GM18519 (cell line): ENCODE results near the gene MINAR2.

Experiments used
- ATAC-seq: cut with Tn5 transposase; IDR thresholded peaks from one replicate; pipeline ENCODE4 v1.9.1; 2021; ENCODE audit warnings: mild to moderate bottlenecking, moderate library complexity; ENCODE audit not compliant: unreplicated experiment, low FRiP score

Gene MINAR2, protein sequence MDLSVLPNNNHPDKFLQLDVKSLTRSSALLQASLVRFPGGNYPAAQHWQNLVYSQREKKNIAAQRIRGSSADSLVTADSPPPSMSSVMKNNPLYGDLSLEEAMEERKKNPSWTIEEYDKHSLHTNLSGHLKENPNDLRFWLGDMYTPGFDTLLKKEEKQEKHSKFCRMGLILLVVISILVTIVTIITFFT

DNA sequence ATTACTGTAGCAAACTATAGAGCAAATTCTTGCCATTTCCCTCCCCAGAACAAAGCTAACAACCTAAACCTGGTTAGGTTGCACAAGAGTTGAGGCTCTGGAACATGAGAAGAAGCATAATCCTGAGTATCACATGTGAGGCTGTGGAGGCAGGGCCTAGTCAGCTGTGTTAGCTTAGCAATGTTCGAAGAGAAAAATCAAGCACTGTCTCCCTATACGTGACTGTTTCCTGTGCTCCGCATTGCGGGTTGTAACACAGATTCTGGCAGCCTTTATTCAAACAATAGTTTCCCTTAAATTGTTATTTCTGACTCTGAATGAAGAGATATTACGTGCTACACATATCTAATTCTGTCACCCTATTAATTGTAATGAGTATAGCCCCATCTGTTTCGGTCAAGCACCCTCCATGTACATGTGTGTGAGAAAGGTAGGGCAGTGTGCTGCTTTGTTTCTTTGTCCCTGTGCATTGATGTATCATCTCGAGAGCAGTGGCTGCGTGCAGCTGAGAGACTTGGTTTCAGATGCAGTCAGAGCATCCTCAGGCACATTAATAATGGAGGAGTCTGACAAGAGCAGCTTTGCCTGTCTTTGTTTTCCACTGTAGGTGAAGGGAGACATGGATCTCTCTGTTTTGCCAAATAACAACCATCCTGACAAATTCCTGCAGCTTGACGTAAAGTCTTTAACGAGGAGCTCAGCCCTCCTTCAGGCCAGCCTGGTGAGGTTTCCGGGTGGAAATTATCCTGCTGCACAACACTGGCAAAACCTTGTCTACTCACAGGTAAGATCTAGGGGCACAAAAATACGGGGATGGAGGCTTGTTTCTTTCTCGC lies at the start of gene MINAR2:
Gene MINAR2, plus strand, starts transcription at position 523 of the 836 bp plus-strand sequence. Its CDS starts 97 bp downstream, at position 620.
- ATAC-seq: no peak

DNA sequence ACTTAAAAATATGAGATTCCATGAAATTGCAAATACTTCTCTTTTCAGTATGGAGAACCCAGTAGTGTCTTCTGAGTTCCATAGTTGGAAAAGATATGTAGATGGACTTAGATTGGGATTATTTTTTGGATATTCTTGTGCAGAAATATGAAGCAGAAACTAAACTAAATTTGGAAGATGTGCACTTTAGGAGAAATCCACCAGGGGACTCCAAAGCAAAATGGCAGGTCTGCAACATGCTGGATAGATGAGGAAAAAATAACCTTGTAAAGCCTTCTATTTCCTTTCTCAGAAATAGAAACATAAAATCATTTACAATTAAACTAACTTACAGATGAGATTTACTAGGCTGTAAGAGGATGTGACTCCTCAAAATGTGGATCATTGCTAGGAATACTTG lies 49.2 kb upstream of the MINAR2 start:
- ATAC-seq: no peak

DNA sequence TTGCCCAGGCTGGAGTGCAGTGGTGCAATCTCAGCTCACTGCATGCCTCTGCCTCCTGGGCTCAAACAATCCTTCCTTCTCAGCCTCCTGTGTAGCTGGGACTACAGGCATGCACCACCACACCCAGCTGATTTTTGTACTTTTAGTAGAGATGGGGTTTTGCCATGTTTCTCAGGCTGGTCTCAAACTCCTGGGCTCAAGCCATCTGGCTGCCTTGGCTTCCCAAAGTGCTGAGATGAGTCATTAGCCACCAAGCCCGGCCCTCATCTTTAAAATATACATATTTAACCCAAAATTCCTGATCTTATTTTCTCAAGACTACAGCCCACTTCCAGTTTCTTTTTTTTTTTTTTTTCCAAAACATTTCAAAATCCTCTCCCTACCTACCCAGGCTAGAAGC lies 31.7 kb upstream of the MINAR2 start:
- ATAC-seq: no peak

DNA sequence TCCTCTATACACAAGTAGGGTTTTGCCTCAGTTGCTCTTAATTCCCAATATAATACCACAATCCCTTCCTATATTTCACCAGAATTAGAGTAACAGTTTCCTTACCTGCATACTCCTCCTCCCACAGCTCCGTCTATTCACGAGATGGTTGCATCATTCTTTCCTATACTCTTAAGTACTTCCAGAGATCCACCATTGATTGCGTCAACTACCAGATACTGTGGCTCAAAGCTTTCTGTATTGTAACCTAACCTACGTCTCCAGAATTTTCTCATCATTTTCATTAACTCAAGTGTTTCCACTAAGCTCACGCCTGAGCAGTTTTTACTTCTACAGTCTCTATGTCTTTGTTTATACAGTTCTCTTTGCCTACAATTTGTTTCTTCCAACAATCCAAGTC lies 31.2 kb upstream of the MINAR2 start:
- no peak for ATAC-seq

DNA sequence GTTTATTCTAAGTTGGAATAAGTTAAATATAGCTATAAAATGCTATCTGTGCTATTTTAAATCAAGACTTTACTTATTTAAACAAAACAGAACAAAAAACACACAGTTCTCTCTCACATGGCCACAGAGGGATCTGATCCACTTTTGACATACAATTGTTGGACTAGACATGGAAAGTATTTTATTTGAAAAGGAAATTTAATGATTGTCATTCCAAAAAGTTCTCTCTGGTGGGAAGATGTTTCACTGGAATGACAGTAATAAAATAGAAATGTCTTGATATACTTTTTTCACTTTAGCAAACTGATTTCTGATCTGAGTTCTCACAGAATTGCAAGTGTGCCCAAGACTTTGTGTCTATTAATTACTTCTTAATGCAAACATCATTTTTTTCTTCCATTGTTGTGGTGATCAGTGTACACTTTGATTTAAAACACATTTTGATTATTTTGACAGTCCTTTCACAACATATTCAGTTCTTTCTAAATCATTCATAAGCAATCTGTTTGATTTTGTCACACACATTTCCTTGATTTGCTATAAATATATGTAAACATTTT lies 30.1 kb upstream of the MINAR2 start:
- no peak for ATAC-seq

DNA sequence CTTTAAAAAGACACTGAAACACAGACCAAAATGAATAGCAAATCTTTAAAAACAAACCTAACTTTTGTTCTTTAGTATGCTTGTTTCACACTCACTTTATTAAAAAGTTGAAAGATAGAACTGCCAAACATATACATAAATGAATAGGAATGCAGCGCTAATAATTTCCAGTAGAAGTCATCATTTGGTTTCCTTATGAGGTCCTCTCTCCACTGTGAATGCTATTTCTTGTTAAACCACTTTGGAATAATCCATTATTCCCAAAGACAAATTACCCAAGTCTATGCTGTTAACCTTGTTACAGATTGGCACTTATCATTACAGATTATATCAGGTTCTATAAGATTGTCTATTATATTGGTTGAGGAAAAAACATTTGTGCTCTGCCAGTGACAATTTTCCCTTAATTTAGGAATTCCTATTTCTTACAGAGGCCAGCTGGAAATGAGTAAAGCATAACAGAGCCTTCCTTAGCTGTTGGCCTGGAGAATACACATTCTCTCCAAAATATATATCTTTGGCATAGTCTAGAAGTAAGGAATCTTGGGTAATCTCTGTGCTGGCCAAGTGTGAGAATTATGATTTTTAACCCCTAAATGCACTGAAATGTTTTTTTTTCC lies 29.3 kb upstream of the MINAR2 start:
- no peak for ATAC-seq

DNA sequence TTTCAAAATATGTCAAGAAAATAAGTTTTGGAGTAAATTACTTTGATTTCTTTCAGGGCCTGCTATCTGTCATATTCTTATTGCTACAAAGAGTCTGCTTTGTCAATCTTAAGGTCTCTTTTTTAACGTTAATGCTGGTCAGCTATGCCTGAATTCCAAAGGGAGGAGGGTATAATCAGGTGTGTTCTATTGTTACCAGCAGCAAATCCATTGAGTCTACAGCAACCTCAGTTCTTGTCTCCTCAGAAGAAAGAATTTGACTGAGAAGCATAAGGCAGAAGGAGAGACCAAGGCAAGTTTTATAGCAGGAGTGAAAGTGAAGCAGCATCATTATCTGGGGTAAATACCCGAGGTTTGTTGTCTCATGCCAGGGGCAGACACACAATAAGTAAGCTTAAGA lies 23.7 kb upstream of the MINAR2 start:
- ATAC-seq: no peak

DNA sequence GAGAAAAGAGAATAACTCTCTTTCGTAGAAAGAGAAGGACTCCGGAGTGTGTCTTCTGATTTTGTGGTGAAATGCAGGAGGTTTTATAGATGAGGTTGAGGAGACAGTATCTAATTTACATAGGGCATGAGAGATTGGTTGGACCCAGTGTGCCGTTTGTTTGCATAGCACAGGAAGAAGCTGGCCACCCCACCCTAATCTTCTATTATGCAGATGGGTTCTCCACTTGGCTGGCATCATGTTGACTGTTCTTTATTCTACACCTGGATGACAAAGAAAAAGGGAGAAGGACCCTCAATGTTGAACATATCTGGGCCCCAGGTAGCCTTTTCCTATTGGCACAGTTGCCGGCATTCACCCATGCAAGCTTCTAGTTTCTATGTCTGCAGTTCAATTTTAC lies 23.2 kb upstream of the MINAR2 start:
- no peak for ATAC-seq

DNA sequence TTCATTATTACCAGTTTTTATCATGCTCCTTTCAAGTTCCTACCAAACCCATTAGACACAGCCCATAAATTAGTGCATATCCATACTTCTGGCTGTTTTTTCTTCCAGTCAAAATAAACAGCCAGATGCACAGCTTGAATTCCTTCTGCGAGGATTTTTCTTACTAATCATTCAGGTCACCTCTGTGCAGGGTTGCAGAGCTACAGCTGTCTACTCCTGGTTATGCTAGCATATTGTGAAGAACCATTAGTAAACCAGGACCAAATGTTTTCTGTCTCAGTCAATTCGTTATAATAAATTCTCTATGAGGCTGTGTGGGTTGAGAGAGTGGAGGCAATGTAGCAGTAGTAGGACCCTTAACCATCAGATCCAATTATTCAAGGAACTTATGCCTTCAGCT lies 8.1 kb upstream of the MINAR2 start:
- ATAC-seq: no peak

DNA sequence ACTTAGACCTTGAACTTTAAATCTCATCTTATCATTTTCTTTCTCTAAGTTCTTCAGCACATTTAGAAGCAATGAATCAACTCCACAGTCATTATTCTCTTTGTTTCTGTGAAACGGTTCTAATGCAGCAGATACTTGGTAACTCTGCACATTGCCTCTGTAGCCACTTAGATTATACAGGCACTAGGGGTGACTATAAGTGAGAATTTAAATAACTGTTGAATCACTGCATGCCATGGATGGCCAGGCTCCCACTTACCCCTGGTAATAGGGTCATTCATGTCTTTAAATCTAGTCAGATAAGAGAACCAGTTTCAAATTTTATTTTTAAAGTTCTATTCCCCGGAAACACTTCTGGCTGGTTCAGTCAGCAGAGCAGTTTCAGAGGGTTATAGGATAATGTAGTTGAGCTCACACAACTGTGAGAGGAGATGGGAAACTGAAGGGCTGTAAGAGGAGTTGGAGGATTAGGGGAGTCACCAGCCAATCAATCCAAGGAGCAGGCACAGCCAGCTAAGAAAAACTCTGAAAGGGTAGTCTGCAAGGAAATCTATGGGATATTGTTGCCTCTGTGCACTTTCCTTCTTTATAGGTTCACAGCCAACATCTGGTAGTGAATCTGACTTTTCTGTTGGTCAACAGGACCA lies 4.2 kb upstream of the MINAR2 start:
- ATAC-seq: no peak

DNA sequence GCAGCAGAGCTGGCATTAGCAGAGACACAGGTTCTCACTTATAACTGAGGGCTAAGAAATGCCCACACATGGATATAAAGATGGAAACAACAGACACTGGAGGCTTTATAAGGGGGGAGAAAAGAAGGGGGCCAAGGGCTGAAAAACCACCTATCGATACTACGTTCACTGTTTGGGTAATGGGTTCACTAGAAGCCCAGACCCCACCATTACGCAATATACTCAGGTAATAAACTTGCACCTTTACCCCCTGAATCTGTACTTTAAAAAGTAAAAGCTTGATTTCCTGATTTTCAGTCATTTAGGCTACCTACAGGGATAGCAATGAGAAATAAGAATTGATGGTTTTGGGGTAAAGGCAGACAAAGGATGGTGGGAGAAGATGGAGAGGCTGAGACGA lies 1.9 kb upstream of the MINAR2 start:
- no peak for ATAC-seq

DNA sequence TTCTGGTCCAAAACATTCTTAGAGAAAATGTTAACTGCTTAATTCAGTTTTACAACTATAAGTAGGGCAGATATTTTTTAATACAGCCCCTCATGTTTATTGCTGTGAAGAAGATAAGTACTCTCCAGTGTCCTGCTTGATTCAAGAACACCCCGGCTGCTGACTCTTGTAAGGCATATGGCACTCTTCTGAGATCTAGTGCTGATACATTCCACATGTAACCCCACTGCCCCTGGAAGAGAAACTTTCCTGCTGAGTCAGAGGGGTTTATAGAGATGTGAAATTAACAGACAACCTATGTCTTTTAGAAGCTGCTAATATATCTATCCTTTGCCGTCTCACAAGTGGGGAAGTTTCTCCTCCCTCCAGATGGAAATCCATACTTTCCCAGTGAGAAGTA lies 1.0 kb upstream of the MINAR2 start:
- ATAC-seq: no peak

DNA sequence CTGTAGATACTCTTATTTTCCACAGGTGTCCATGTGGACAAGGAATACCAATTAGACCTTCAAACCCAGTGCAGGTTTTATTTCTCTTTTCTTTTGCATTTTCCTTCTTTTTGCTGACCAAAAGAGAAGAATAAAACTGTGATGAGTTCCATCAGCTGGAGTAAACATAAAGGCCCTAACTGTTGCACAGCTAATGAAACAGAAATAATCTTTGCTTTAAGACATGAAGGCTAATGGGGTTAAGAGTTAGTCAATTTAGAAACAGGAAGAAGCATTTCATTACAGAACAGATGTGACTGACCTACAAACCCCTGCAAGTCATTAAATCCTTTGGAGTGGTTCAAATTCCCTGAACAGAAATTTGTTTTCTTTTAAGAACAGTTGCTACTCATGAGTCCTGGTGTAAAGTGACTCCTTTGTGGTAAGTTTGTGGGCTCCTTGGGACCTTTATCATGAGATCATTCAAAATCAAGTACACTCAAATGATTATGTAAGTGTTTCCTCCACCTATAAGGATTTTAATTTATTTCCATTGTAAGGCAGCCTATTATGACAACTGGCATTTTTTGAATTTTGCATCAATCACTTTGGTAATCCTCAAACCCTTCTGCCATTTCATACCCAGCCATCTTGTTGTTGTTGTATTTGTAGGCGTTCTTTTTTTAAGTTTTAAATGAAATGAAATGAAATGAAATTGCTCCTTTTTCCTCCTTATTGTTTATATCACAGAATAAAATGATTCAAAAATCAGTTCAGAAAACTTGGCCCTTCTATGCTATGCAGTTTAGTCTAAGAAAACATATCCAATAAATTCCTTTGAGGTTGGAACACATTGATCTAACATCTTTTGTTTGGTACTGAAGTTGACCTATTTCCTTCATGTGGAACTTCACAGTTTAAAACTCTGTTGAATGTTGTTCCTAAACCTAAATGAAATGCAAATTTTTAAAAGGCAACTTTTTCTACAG lies 1.3 kb downstream of the MINAR2 start:
- ATAC-seq: no peak

DNA sequence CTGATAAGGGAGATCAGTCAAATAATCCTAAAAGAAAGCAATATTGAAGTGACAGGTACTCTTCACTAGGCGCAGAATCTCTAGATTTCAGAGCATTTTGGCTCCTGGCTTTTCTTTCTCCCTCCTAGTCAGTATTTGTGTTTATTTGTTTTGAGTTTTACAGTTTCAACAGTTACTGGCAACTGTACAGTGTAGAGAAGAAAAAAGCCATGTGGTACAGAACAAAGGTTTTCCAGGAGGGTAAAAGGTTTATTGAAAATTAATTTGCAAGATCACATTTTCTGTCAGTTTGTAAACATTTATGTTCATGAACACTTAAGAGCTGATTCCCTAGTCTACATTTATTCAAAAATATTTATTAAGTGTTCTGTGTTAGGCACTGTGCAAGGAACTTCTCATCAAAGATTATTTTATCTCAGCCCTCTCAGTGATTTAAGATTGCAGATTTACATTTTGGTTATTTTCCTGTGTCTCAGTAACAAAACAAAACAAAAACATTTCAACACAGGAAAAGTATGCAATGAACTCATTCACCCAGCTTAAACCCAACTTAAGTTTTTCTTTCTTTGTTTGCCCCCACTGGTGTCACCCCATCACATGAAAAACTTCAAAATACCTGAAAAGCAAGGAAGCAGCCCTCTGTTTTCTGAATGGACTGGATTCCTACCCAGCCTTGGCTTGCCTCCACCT lies 12.9 kb downstream of the MINAR2 start:
- ATAC-seq: no peak

DNA sequence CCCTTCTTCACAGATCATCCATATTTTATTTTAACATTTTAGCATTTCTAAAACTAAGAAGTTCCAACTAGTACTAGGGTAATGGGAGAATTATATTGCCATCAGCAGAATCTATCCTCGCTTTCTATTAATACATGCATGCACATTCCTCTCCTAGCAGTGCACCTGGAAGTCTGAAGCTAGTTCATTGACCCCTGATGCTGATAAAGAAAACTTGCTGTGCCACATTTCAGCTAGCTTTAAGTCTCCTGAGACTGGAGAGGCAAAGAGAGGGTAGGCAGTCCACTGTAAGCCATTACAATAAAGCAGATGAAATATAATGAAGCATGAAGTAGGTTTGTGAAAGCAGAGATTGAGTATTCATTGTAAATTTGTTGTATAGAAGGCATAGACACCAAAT lies 15.8 kb downstream of the MINAR2 start:
- ATAC-seq: no peak

DNA sequence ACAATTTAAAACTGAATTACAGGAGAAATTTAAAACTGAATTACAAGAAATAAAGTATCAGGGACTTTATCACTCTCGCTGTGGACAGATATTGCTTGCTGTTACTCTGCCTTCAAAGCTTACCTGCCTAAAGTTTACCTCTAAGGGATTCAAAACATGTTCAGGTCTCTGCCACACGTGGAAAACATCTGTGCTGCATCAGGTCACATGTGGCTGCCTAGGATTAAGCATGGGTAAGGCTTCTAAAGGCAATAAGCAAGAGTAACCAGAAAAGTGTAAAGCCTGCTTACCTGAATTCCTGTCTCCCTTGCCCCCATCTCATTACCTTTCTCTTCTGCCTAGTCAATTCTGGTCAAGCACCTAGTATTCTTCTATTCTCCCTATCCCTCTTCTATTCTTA lies 18.9 kb downstream of the MINAR2 start:
- ATAC-seq: no peak

DNA sequence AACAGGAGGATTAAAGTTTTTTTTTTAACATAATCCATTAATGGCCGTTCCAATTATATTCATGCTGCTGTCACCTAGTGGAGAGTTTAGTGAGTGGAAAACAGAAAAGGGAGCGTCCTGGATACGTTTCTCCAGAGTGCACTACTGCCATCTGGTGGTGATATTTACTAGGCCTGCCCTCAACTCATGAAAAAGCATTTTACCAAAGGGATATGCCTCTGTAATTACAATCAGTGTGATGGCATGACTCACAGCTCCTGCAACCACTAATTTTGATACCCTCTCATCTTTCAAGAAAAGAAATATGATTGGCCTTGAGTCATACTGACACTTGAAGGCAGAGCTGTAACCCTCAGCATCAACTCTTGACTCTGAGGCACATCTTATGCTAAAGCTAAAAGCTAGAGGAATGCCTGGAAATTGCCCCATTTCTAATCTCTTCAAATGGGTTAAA lies 20.1 kb downstream of the MINAR2 start:
- ATAC-seq: peak; percentile 91

DNA sequence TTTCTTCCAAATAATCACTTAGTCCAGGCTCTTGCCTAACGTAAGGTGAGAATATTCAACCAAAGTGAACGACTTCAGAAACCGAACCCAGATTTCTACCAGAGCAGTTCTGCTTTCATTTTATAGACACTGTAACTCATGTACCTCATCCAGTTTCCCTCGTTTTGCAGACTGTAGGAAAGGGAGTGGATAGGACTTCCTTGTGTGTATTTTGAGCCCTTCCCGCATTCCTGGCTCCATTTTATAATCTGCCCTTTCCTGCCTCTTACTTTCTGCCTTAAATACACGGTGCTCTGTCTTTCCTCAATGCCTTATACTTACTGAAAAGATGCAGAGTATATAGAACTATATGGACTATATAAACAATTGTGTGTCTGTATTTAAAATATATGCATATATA lies 20.8 kb downstream of the MINAR2 start:
- no peak for ATAC-seq
